Glomerular endothelial cell (primary cell): ENCODE data around the gene IL5. TPM values are rescaled to one million over a fixed set of nuclear protein-coding genes. Genes with fewer than 3 reads are reported as not detected.
"Not testable (repeated sequence)": the region's sequence is repeated elsewhere in the genome, so short reads cannot be mapped to it uniquely, and the experiment has no call there.

Source experiments
- DNase-seq: peaks from one replicate; pipeline ENCODE4 v3.0.0-alpha.2; 2011; ENCODE audit warnings: low read depth, low spot score; ENCODE audit errors: extremely low read depth
- total RNA-seq: library from RNA; depleted of rRNA; stranded (reverse); fragments of >200 nt; gene quantifications from 2 replicates; pipeline ENCODE4 v1.2.3, GENCODE V29; 2015

Gene IL5
- total RNA-seq, result not detected in 2 replicates

GRCh38 chr5:132543472-132544201, at the start of gene IL5:
TSS of gene IL5 (minus strand) at chr5:132543522. CDS start at chr5:132543478, 44 bp downstream.
- DNase-seq, result no peak

- DNase-seq, result no peak
Observed at GRCh38 chr5:132592521-132592920, 49.2 kb upstream of the IL5 start.

- DNase-seq, result no peak
Observed at GRCh38 chr5:132591145-132591544, 47.8 kb upstream of the IL5 start.

GRCh38 chr5:132589467-132589866, 46.1 kb upstream of the IL5 start:
- no peak for DNase-seq

GRCh38 chr5:132586063-132586462, 42.7 kb upstream of the IL5 start:
- no peak for DNase-seq

GRCh38 chr5:132584560-132584959, 41.2 kb upstream of the IL5 start:
- DNase-seq, result not testable (repeated sequence)

- no peak for DNase-seq
Observed at GRCh38 chr5:132576123-132576522, 32.8 kb upstream of the IL5 start.

- no peak for DNase-seq
Observed at GRCh38 chr5:132566657-132567056, 23.3 kb upstream of the IL5 start.

GRCh38 chr5:132564555-132564954, 21.2 kb upstream of the IL5 start:
- not testable (repeated sequence) for DNase-seq

- DNase-seq, result no peak
Observed at GRCh38 chr5:132561601-132562000, 18.3 kb upstream of the IL5 start.

GRCh38 chr5:132559383-132560060, 16.2 kb upstream of the IL5 start:
- no peak for DNase-seq

GRCh38 chr5:132557478-132558172, 14.3 kb upstream of the IL5 start:
- DNase-seq, result no peak

GRCh38 chr5:132556763-132557477, 13.6 kb upstream of the IL5 start, which contains the start of gene RAD50:
TSS of gene RAD50 (plus strand) at chr5:132556977. CDS start at chr5:132557325, 348 bp downstream.
- no peak for DNase-seq

- DNase-seq, result no peak
Observed at GRCh38 chr5:132556153-132556762, 12.9 kb upstream of the IL5 start.

GRCh38 chr5:132549576-132549975, 6.3 kb upstream of the IL5 start:
- no peak for DNase-seq

GRCh38 chr5:132548834-132549233, 5.5 kb upstream of the IL5 start:
- not testable (repeated sequence) for DNase-seq

- DNase-seq, result no peak
Observed at GRCh38 chr5:132547269-132547668, 3.9 kb upstream of the IL5 start.

- no peak for DNase-seq
Observed at GRCh38 chr5:132546108-132546507, 2.8 kb upstream of the IL5 start.

- DNase-seq, result no peak
Observed at GRCh38 chr5:132540764-132541163, 2.6 kb downstream of the IL5 start.

GRCh38 chr5:132540149-132540548, 3.2 kb downstream of the IL5 start:
- DNase-seq, result no peak

- no peak for DNase-seq
Observed at GRCh38 chr5:132539716-132540115, 3.6 kb downstream of the IL5 start.
